Measurements from ENCODE around the gene PDGFD. TPM values are rescaled to one million over a fixed set of nuclear protein-coding genes. Genes with fewer than 3 reads are reported as not detected.

Gene PDGFD
- polyA plus RNA-seq, 1 donor from 2014 or later = 1.0 TPM

DNA sequence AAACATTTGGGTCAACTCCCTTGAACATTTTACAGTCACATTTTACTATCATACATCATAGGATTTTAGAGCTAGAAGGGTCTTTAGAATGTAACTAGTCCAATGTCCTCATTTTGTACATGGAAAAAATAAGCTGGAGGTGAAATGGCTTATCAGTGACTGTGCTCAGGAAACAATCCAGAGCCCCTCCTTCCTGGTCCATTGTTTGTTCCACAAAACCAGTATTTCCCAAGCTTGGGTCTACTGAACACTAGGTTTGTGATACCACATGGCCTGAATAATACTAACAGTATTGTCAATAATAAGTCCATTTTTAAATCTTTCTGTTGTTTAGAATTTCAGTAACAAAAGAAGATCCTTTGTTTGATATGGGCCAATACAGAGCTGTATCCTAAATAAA lies 27.1 kb downstream of the PDGFD start:
- H3K27me3 ChIP-seq (ENCODE audit: insufficient read depth, low read depth, low read length) = no peaks in the 10 kb centered on the region
- H3K9ac ChIP-seq (ENCODE audit: low read length) = no peak overlapping the region
- no peak overlapping the region for H3K4me2 ChIP-seq (ENCODE audit: low read length)
- no peaks in the 10 kb centered on the region for H3K79me2 ChIP-seq (replicated peaks; ENCODE audit: insufficient read depth, low read length)
- TF ChIP-seq SMC3 (conservative IDR thresholded peaks at IDR 0.05; ENCODE audit: poor library complexity) = no peak
- TF ChIP-seq TAF1 (IDR thresholded peaks at IDR 0.05; ENCODE audit: low read depth) = no peak
- TF ChIP-seq, protein P1, sequence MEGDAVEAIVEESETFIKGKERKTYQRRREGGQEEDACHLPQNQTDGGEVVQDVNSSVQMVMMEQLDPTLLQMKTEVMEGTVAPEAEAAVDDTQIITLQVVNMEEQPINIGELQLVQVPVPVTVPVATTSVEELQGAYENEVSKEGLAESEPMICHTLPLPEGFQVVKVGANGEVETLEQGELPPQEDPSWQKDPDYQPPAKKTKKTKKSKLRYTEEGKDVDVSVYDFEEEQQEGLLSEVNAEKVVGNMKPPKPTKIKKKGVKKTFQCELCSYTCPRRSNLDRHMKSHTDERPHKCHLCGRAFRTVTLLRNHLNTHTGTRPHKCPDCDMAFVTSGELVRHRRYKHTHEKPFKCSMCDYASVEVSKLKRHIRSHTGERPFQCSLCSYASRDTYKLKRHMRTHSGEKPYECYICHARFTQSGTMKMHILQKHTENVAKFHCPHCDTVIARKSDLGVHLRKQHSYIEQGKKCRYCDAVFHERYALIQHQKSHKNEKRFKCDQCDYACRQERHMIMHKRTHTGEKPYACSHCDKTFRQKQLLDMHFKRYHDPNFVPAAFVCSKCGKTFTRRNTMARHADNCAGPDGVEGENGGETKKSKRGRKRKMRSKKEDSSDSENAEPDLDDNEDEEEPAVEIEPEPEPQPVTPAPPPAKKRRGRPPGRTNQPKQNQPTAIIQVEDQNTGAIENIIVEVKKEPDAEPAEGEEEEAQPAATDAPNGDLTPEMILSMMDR (IDR thresholded peaks at IDR 0.05; ENCODE audit: poor library complexity, severe bottlenecking) = no peak
- TF ChIP-seq, protein P2, sequence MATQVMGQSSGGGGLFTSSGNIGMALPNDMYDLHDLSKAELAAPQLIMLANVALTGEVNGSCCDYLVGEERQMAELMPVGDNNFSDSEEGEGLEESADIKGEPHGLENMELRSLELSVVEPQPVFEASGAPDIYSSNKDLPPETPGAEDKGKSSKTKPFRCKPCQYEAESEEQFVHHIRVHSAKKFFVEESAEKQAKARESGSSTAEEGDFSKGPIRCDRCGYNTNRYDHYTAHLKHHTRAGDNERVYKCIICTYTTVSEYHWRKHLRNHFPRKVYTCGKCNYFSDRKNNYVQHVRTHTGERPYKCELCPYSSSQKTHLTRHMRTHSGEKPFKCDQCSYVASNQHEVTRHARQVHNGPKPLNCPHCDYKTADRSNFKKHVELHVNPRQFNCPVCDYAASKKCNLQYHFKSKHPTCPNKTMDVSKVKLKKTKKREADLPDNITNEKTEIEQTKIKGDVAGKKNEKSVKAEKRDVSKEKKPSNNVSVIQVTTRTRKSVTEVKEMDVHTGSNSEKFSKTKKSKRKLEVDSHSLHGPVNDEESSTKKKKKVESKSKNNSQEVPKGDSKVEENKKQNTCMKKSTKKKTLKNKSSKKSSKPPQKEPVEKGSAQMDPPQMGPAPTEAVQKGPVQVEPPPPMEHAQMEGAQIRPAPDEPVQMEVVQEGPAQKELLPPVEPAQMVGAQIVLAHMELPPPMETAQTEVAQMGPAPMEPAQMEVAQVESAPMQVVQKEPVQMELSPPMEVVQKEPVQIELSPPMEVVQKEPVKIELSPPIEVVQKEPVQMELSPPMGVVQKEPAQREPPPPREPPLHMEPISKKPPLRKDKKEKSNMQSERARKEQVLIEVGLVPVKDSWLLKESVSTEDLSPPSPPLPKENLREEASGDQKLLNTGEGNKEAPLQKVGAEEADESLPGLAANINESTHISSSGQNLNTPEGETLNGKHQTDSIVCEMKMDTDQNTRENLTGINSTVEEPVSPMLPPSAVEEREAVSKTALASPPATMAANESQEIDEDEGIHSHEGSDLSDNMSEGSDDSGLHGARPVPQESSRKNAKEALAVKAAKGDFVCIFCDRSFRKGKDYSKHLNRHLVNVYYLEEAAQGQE (IDR thresholded peaks at IDR 0.05; ENCODE audit: borderline replicate concordance) = no peak
- no peak for TF ChIP-seq RAD21 (conservative IDR thresholded peaks at IDR 0.05)
- TF ChIP-seq EP300 (conservative IDR thresholded peaks at IDR 0.05; ENCODE audit: poor library complexity, severe bottlenecking) = no peak
- no peak for TF ChIP-seq EZH2 (IDR thresholded peaks at IDR 0.05; ENCODE audit: borderline replicate concordance, insufficient read depth, low read length, poor library complexity, severe bottlenecking)
- no peak for TF ChIP-seq POLR2AphosphoS5 (IDR thresholded peaks at IDR 0.05)
- TF ChIP-seq MXI1 (conservative IDR thresholded peaks at IDR 0.05; ENCODE audit: poor library complexity, severe bottlenecking) = no peak
- no peaks in the 10 kb centered on the region for H3K36me3 ChIP-seq (ENCODE audit: insufficient read depth, low read length)
- no peaks in the 10 kb centered on the region for H3K9me3 ChIP-seq (ENCODE audit: low read length)
- no peaks in the 10 kb centered on the region for H4K20me1 ChIP-seq (ENCODE audit: insufficient read depth)
- no peaks in the 10 kb centered on the region for H3F3A ChIP-seq (ENCODE audit: insufficient read depth, low read length, poor library complexity, severe bottlenecking)
- no peak overlapping the region for H3K4me3 ChIP-seq (ENCODE audit: low read length)
- H3K27ac ChIP-seq (ENCODE audit: low read length) = no peak overlapping the region
- H3K9me2 ChIP-seq (ENCODE audit: insufficient read depth, low read length) = no peaks in the 10 kb centered on the region
- no peak overlapping the region for H2AFZ ChIP-seq (ENCODE audit: low read depth, low read length)

DNA sequence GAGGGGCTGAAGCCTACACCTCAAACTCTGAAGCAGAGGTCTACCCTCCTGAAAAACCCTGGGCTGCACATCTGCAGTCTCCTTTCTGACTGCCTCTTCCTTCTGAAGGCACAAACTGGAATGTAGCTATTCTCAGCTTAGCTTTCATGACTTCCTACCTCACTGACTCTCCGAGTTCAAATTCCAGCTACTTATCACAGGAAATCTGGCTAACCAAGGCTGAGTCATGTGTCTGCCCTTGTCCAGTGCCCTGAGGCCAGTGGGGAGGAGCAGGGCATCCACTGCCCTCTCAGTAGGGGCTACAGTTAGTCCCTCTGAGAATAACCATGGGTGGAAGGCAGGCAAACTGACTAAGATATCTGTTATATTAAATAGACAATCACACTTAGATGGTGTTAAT lies 29.2 kb downstream of the PDGFD start:
- no peak overlapping the region for H3K4me3 ChIP-seq (ENCODE audit: low read length)
- no peaks in the 10 kb centered on the region for H3K36me3 ChIP-seq (ENCODE audit: insufficient read depth, low read length)
- H3K9me3 ChIP-seq (ENCODE audit: low read length) = no peaks in the 10 kb centered on the region
- H3K27ac ChIP-seq (ENCODE audit: low read length) = no peak overlapping the region
- H3K9me2 ChIP-seq (ENCODE audit: insufficient read depth, low read length) = no peaks in the 10 kb centered on the region
- H3K4me2 ChIP-seq (ENCODE audit: low read length) = no peak overlapping the region
- no peaks in the 10 kb centered on the region for H3K79me2 ChIP-seq (replicated peaks; ENCODE audit: insufficient read depth, low read length)
- no peak for TF ChIP-seq POLR2AphosphoS5 (IDR thresholded peaks at IDR 0.05)
- no peak for TF ChIP-seq MXI1 (conservative IDR thresholded peaks at IDR 0.05; ENCODE audit: poor library complexity, severe bottlenecking)
- no peak for TF ChIP-seq RAD21 (conservative IDR thresholded peaks at IDR 0.05)
- TF ChIP-seq SMC3 (conservative IDR thresholded peaks at IDR 0.05; ENCODE audit: poor library complexity) = no peak
- no peak for TF ChIP-seq TAF1 (IDR thresholded peaks at IDR 0.05; ENCODE audit: low read depth)
- no peaks in the 10 kb centered on the region for H3K27me3 ChIP-seq (ENCODE audit: insufficient read depth, low read depth, low read length)
- no peaks in the 10 kb centered on the region for H3F3A ChIP-seq (ENCODE audit: insufficient read depth, low read length, poor library complexity, severe bottlenecking)
- no peaks in the 10 kb centered on the region for H4K20me1 ChIP-seq (ENCODE audit: insufficient read depth)
- no peak overlapping the region for H2AFZ ChIP-seq (ENCODE audit: low read depth, low read length)
- H3K9ac ChIP-seq (ENCODE audit: low read length) = no peak overlapping the region

Measured in neural cell (in vitro differentiated cells).